ENCODE results near the gene THAP4. TPM values are rescaled to one million over a fixed set of nuclear protein-coding genes. Genes with fewer than 3 reads are reported as not detected.

THAP4 gene
- total RNA-seq, 1 experiment from 2014 or later = 88.6 TPM

- Mint-ChIP-seq H3K27ac (no peak overlapping the region; the same call in 1 of the 2 replicates), H3K27me3 (ENCODE audit: low read depth) (no peaks in the 10 kb centered on the region), H3K9me3 (no peaks in the 10 kb centered on the region), H3K36me3 (peaks cover 34% of the 10 kb centered on the region), H3K4me1 (peaks cover 13% of the 10 kb centered on the region), H3K4me3 (peak overlapping the region; percentile 96)
- no peak; the same call in 1 of the 2 replicates for ATAC-seq
- TF ChIP-seq EMX1 (CRISPR knock-in tag; IDR thresholded peaks at IDR 0.05) = no peak
- peak; percentile 15; the same call in 1 of the 2 replicates for TF ChIP-seq PRDM15 (CRISPR knock-in tag; IDR thresholded peaks at IDR 0.05)
- no peak for TF ChIP-seq NR1H2 (CRISPR knock-in tag; IDR thresholded peaks at IDR 0.05)
- no peak for TF ChIP-seq ZNF532 (CRISPR knock-in tag; IDR thresholded peaks at IDR 0.05; ENCODE audit: borderline replicate concordance)
- peak; percentile 74; the same call in 1 of the 2 replicates for TF ChIP-seq TCF7 (CRISPR knock-in tag; IDR thresholded peaks at IDR 0.05; ENCODE audit: low read depth)
- 0 out of 2 replicates have a peak, but pooled peaks have one; percentile 23 for TF ChIP-seq IRF2 (CRISPR knock-in tag; IDR thresholded peaks at IDR 0.05; ENCODE audit: borderline replicate concordance, low read depth)
- 0 out of 2 replicates have a peak, but pooled peaks have one; percentile 14 for TF ChIP-seq NFE2L1 (CRISPR knock-in tag; IDR thresholded peaks at IDR 0.05)
- peak; percentile 39; the same call in 1 of the 2 replicates for TF ChIP-seq SMAD4 (CRISPR knock-in tag; IDR thresholded peaks at IDR 0.05)
- ChIA-PET CTCF (interaction anchor here (0.7 to 2.9 kb wide), 6 partner anchors 9 to 192 kb away, joined by 3 to 30 read pairs (median 6); partner anchors contain the start of genes D2HGDH and ING5), POLR2A (interaction anchor here (0.9 to 2.8 kb wide), 5 partner anchors 16 to 192 kb away, joined by 3 to 28 read pairs (median 3); partner anchors contain the start of genes D2HGDH and ING5)
- no peak for DNase-seq (ENCODE audit: low spot score)
Measured at GRCh38 chr2:241686324-241686649, 49.3 kb upstream of the THAP4 start.

GRCh38 chr2:241680827-241681599 is 44.1 kb upstream of the THAP4 start:
- ATAC-seq = no peak

More at GRCh38 chr2:241680827-241681599, 44.1 kb upstream of the THAP4 start:
- H3K27ac Mint-ChIP-seq = no peak overlapping the region
- TF ChIP-seq ATF6 (CRISPR knock-in tag; IDR thresholded peaks at IDR 0.05) (no peak), ATF3 (CRISPR knock-in tag; conservative IDR thresholded peaks at IDR 0.05) (no peak), PREB (CRISPR knock-in tag; IDR thresholded peaks at IDR 0.05; ENCODE audit: borderline replicate concordance) (no peak), USF1 (CRISPR knock-in tag; IDR thresholded peaks at IDR 0.05) (no peak), STAT6 (CRISPR knock-in tag; conservative IDR thresholded peaks at IDR 0.05; ENCODE audit: low read depth) (no peak)
- no peaks in the 10 kb centered on the region for H3K27me3 Mint-ChIP-seq (ENCODE audit: low read depth)
- no peak for DNase-seq (ENCODE audit: low spot score)
- H3K4me3 Mint-ChIP-seq = no peak overlapping the region
- POLR2A ChIA-PET = no interaction called here
- CTCF ChIA-PET = no interaction called here
- peaks cover 7% of the 10 kb centered on the region for H3K4me1 Mint-ChIP-seq
- no peaks in the 10 kb centered on the region for H3K9me3 Mint-ChIP-seq
- H3K36me3 Mint-ChIP-seq = peaks cover 64% of the 10 kb centered on the region

All from WTC11 (cell line).